ENCODE measurements around the gene MRPL2. TPM values are rescaled to one million over a fixed set of nuclear protein-coding genes. Genes with fewer than 3 reads are reported as not detected.

Gene MRPL2
- total and polyA plus RNA-seq, 2 of the 8 experiments (the other 6 are each of a cell fraction or from before 2014, with no cell fraction given), result 58.7 to 99.9 TPM

DNA sequence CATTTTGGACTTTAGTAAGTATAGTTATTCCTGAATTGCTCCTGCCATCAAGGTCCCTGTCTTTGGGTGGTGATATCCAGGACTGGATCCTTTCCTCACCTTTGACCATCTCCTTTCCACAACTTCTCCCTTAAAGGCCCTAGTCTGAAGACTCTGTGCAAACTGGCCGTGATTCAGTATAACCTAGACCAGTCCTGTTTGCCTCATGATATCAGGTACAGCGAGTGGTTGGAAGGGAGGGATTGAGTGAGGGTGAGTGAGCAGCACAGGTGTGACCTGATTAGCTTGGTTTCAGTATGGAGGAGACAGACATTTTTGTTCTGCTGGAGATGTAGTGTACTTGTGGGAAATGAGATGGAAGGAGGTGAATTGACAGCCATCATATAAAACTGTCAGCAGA, 40.1 kb downstream of the MRPL2 start (continued):
- no peak for TF ChIP-seq CHD7 (IDR thresholded peaks at IDR 0.05; ENCODE audit: insufficient replicate concordance, low read length)
- TF ChIP-seq, protein P1, sequence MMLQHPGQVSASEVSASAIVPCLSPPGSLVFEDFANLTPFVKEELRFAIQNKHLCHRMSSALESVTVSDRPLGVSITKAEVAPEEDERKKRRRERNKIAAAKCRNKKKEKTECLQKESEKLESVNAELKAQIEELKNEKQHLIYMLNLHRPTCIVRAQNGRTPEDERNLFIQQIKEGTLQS (IDR thresholded peaks at IDR 0.05; ENCODE audit: insufficient read depth, low read depth, low read length), result no peak
- no peak for TF ChIP-seq CBX8 (IDR thresholded peaks at IDR 0.05; ENCODE audit: borderline replicate concordance, low read depth, low read length)
- TF ChIP-seq, protein P2, sequence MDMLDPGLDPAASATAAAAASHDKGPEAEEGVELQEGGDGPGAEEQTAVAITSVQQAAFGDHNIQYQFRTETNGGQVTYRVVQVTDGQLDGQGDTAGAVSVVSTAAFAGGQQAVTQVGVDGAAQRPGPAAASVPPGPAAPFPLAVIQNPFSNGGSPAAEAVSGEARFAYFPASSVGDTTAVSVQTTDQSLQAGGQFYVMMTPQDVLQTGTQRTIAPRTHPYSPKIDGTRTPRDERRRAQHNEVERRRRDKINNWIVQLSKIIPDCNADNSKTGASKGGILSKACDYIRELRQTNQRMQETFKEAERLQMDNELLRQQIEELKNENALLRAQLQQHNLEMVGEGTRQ (IDR thresholded peaks at IDR 0.05; ENCODE audit: low read length), result no peak
- no peak for TF ChIP-seq FOSL1 (IDR thresholded peaks at IDR 0.05; ENCODE audit: insufficient read depth, low read depth, low read length)
- TF ChIP-seq POLR2A (IDR thresholded peaks at IDR 0.05; ENCODE audit: control extremely low read depth in 1 of 2, low read depth in 2 of 2, low read length in 2 of 2), result no peak
- no peak for TF ChIP-seq CREB1 (IDR thresholded peaks at IDR 0.05)
- TF ChIP-seq SUZ12 (IDR thresholded peaks at IDR 0.05; ENCODE audit: low read length), result no peak
- no peak for TF ChIP-seq SAP30 (IDR thresholded peaks at IDR 0.05; ENCODE audit: insufficient read depth, insufficient replicate concordance, low read length)
- no peak for TF ChIP-seq SIN3A (conservative IDR thresholded peaks at IDR 0.05 in 1 of 2, IDR thresholded peaks at IDR 0.05 in 1 of 2; ENCODE audit: low read depth in 1 of 2, low read length in 2 of 2)
